T-helper 2 cell (primary cell): ENCODE measurements around the gene DNAJB12.
A peak's percentile ranks its signal among the peaks of the same experiment; 100 is the strongest.
"Not testable (repeated sequence)": the region's sequence is repeated elsewhere in the genome, so short reads cannot be mapped to it uniquely, and the experiment has no call there.

Experiments
- DNase-seq, 5 experiments: peaks; one replicate each; pipeline versions ENCODE4 v3.0.0 to v3.0.0-alpha.2; 2012 to 2022
- total RNA-seq, 2 donors: gene quantifications; one replicate each; lab custom pipeline; 2026; lab: John Stamatoyannopoulos, UW

The DNAJB12 gene
- total RNA-seq = 53.3 to 68.6 reads per million in 2 donors

DNA sequence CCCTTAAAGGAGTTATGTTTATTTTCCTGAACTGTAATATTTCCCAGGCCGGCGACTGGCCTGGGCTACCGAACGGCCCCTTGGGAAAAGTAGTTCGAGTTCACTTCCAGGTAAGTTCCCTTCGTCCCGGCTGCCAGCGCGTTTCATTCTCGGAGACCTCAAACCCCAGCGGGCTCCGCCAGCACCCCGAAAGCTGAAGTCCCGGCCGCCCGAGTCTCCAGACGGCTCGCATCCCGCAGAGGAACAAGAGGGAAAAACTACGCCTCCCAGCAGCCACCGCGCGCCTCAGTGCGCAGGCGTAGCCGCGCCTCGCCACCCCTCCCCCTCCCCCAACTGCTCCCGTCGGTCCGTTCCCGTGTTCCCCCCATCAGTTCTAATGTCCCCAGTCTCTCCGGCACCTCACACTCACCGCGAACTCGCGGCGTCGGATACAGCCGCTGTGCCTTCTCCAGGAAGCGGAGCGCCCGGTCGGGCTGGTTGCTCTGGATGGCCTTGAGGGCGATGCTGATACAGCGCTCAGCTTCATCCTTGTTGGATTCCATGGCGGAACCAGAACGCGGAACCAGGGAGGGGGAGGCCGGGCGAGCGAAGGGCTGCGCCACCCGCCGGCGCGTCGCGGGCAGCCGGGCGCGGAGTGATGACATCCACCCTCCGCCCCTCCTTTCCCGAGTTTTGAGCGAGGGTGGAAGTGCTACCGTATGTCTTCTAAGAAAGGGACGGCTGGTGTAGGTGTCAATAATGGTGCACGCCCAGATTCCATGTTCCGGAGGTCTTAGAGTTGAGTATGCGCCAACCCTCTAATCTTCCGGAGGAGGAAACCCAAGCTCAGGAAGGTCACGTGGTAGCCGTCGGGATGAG is at the start of gene DNAJB12:
TSS of gene DNAJB12 (minus strand) at position 564 of the 858 bp plus-strand sequence. CDS start at position 542, 22 bp downstream.
- DNase-seq = peak; percentile 75 to 96 (median 86)

DNA sequence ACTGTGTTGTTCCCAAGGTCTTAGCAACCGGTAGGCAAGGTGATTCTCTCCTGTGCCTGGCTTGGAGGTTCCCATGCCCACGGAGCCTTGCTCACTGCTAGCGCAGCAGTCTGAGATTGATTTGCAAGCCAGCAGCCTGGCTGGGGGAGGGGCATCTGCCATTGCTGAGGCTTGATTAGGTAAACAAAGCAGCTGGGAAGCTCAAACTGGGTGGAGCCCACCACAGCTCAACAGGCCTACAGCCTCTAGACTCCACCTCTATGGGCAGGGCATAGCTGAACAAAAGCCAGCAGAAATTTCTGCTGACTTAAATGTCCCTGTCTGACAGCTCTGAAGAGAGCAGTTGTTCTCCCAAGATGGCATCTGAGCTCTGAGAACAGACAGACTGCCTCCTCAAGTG is 40.9 kb upstream of the DNAJB12 start:
- not testable (repeated sequence) for DNase-seq

DNA sequence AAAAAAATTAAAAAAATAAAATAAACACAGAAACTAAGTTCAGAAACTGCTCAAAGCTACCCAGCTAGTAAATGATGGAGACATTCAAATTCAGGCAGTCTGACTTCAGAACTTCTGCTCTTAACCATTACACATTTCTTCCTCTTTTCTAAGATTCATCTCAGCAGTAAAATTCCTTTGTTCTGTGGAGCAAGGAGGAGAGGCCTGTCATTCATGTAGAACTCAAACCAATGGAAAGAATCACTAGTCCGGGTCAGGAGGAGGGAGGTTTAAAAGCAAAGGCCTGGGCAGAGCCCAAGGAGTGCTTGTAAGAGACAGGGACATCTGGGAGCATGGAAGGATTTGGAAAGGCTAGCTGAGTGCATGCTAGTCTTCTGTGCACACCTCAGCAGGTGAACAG is 37.9 kb upstream of the DNAJB12 start:
- no peak for DNase-seq

DNA sequence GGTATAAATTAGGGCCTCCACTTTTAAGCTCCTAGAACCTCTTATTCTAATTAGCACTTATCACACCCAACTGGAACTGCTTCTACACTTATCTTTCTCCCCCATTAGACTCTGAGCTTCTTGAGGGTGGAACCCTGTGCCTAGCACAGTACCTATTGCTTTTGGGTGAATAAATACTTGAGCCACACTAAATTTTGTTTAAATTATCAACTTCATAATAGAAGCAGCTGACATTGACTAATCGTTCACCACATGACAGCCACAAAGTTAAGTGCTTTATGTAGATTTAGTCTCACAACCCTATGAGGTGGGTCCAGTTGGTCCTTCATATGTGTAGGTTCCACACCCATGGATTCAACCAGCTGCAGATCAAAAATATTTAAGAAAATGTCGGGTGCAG is 36.0 kb upstream of the DNAJB12 start:
- no peak for DNase-seq

DNA sequence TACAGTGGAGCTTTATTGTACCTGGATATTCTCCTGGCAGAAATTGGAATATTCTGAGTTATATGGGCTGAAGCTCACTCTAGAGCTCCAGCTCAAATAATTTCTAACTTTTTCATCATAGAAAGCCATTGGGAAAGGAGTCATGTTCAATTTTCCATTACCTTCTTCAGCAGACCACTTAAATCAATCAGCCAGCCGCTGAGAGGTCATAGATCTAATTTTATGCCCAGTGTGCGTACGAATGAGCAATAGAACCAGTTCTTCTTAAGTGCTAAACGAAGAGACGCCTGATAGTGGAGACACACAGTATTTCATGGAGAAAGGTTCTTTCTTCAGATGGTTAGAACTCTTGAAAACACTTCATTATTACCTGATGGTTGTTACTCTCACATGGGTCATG is 35.0 kb upstream of the DNAJB12 start:
- DNase-seq = no peak

DNA sequence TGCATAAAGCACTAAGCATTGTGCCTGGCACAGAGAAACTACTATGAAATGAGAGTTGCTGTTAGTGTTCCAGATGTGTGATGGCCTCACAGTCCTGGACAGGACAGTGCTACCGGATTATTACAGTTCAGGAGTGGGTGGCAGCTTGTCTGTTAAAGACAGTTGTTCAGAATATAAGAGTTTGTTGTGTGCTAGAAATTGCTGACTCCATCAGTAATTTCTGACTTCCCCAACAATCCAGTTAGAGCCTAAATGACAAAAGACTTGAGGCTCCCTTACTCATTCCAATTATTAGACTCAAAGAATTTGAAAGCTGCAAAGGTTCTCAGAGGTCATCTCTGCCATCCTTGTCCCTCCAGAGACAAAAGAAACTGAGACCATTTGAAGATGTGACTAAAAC is 34.3 kb upstream of the DNAJB12 start:
- no peak for DNase-seq

DNA sequence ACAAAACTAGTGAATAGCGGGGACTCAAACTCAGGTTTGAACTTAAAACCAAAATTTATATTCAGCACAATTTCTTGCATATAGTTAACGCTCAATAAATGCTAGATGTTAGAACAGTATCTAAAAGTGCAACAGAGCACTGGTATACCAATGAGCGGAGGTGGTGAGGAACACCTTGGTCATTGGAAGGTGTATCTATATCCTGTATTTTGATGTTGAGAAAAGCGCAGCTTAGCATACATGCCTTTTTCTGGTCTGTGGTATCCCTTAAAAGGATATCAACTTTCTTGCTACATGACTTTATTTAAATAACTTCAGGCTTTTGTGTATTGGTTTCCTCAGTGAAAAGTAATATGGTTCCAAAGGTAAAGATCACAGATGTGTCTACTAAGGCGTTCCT is 33.3 kb upstream of the DNAJB12 start:
- no peak for DNase-seq

DNA sequence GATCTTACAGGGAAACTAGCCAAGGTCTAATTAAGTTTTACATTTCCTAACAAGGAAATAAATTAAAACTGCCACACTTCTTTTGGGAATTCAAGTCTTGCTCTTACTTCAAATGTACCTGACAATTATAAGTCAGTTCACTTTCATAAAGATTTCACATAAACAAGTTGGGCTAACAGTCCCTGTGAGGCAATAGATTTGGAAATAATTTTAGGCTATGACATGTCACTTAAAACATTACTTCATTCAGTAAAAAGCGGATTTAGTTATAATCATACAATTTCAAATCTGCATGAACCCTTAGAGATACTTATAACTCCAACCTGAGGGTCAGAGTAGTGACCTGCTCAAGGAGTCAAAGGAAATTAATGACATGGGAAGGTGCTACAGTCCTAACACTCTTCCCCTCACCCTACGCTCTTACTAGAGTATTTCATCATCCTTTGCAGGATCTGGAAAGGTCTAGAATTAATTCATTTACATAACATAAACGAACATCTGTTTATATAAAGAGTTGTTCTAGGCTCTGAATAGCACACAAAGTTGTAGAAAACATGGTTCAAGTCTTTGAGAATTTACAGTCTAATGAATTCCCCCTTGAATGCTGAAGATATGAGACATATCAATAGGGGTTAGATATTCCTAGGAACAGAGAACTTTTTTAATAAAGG is 32.3 kb upstream of the DNAJB12 start:
- no peak for DNase-seq

DNA sequence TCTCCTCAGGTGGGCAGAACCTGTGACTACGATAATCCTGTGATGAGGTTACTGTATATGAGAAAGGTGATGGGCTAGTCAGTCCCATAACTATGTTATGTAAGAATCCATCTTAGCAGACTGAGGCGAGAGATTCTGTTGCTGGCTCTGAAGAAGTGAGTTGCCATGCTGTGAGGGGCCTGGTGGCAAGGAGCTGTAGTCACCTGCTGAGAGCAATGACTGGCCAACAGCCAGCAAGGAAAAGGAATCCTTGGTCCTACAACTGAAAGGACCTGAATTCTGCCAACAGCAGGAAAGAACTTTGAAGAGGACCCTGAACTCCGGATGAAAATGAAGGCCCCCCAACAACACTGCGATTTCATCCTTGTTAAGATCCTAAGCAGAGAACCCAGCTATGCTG is 31.0 kb upstream of the DNAJB12 start:
- no peak for DNase-seq

DNA sequence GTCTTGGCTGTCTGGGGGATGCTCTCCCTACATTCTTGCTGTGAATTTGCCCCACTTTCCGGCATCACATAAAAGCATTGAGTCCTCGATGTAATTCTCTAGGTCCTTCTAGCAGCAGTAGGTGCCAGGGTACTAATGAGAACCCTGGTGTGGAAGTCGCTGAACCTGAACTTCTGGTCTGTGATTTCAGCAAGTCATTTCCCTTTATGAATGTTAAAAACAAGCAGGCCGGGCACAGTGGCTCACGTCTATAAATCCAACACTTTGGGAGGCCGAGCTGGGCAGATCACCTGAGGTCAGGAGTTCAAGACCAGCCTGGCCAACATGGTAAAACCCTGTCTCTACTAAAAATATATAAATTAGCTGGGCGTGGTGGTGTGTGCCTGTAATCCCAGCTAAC is 30.3 kb upstream of the DNAJB12 start:
- not testable (repeated sequence) for DNase-seq

DNA sequence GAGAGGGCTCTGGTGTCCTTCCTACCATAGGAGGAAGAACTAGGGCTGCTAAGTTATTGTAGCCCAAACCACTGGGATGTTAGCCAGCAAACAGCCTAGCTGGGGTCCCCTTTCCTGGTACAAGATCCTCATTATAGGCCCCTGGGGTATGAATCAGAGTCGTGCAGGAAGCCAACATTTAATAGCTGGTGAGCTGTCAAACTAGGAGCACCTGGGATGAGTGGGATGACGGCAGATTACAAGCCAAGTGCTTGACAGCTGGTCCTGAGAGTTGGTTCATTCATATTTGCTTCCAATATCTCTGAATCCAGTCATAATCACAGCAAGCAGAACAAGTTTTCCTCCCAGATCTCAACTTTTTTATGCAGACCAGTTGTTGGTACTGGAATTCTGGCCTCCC is 25.1 kb upstream of the DNAJB12 start:
- DNase-seq = no peak

DNA sequence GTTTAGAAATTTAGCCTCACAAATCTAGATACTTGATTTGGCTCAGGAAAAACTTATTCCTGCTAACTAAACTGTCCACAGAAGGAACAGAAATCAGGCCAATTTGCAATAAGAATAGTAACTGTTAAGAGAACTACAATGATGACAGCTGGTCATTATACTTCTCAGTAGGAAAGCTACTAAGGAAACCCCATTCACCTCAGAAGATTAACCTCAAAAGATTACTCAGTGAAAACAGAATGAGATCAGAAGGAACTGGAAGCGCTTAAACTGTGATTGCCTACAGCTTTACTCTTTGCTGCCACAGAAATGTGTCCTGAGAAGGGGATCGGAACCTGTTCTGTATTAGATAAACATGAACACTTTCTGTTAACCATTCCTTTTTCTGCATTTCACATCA is 24.3 kb upstream of the DNAJB12 start:
- DNase-seq = peak in 1 of 5 experiments; percentile 32

DNA sequence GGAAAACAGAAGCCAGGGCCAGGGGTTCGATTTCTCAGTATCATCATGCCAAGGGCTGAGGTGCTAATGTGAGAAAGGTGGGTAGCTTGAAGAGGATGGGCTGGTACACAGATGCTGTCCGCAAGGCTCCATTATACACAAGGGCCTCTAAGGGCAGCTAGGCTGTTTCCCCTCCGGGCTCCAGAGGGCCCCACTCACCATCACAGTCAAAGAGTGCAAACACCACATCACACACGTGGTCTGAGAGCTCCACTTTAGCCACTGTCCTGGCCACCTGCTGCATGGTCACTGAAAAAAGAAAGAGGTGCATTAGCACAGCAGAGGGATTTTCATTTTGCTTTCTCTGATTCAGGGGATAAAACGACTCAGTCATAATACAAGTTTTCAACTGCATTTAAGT is 20.9 kb upstream of the DNAJB12 start:
- no peak for DNase-seq

DNA sequence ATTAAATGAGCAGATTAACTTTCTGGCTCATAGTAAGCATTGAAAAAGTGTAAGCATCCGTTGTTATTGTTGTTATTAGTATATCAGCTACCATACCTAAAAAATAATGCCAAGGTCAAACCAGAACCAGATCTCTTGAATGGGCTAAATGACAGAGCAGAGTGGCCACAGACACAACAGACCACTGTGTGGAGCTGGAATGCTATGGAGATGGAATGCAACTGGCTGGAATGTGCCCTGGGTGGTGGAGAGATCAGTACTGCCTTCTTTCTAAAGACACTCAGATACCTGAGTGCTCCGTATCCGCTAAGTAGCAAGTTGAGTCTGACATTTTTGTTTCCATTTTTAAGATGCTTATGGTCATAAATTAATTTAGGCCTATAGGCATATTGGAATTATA is 20.5 kb upstream of the DNAJB12 start:
- no peak for DNase-seq

DNA sequence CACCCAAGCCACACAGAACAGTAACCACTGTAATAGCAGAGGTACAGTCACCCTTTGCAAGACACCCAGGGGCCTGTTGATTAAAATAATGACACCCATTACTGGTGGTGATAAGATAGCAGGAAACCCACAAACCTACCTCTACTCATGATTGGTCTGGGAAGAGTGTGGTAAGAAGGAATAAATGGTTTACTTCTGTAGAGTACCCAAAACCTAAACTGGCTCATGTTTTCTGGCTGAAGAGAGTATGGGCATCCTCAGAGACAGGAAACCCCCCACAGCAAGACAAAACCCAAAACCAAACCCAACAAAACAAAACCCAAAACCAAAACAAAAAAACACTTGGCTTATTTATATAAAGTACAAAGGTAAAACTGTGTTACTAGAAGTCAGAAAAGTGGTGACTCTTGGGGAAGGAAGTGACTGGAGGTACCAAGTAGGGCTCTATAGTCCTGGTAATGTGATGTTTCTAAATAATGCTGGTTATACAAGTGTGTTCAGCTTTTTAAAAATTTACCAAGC is 15.5 kb upstream of the DNAJB12 start:
- DNase-seq = peak in 2 of 5 experiments; percentile 88 to 90

DNA sequence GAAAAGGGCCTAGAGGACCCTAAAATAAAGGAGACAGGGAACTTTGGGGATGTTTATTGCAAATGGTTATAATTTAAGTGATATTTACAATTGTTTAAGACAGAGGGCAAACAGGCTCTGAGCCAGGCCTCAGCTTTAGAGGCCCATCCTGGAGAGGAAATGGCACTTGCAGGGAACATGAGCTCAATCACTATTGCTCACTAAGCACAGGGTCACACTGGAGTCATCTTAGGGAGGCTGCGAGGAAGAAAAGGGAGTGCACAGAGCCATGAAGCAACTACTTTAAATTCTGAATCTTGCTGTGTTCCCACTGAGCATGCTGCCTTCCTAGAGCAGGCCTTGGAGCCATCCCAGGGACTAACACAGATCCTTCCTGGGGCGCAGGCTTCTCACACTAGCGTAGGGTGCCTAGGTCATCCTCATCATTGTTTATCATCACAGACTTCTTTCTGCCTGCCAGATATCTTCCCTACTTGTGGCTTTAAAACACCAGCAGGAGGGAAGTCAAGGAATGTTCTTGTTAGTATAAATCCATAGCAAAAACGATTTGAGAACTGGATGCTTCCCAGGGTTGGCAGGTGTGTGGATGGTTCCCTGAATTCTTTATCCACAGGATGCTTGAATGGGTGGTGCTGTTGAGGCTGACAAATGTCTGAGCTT is 12.7 kb upstream of the DNAJB12 start:
- DNase-seq = no peak

DNA sequence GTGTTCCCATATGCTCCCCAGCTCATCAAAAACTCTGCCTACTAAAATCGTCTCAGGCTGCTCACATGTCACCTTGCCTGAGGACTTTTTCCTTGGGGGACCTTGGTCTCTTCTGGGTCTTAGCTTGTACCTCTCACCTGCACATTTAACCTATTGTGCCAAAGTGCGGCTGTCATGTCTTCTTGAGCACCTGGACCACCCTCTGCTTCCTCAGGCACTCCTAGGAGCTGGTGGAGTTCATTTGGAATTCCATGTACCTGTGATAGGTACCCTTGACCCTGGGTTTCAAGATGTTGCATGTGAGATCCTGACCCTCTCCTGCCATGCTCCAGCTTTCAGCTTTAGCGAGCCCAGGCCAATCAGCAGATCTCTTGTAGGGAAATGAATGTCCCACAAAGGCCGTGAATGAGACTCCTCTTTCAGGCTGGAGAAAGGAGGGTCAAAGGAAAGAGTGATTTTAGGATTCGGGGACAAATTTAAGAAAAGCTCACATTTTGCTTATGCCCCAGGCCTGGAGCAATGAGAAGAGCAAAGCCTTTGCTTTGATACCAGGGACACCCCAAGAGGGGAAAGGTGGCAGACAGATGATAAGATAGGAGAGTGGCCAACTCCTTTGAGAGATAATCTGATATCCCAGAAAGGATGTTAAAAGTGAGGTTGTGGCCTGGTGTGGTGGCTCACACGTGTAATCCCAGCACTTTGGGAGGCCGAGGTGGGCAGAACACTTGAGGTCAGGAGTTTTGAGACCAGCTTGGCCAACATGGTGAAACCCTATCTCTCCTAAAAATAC is 10.6 kb upstream of the DNAJB12 start:
- DNase-seq = no peak

DNA sequence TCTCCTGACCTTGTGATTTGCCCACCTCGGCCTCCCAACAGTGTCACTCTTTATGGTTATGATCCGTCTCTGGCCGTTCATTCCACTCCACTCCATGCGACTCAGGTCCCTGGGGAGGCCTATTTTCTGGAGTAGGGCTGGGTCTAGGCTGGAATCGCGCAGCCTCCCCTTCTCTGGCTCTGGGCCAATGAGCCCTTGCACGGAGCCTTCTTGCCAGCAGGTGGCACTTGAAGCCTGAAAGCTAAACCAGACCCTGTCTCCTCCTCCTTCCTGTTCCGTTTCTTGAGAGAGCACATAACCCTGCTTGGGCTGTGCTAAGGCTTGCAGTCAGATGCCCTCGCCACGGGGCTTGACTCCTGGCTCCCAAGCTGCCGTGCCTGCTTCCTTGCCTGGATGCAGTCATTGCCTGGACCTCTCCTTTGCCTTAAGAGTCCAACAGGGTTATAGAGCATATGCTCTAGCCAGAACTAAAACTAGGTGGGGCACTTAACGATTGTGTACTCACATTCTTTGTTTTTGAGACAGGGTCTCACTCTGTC is 9.6 kb upstream of the DNAJB12 start:
- peak; percentile 47 to 92 (median 76) for DNase-seq

DNA sequence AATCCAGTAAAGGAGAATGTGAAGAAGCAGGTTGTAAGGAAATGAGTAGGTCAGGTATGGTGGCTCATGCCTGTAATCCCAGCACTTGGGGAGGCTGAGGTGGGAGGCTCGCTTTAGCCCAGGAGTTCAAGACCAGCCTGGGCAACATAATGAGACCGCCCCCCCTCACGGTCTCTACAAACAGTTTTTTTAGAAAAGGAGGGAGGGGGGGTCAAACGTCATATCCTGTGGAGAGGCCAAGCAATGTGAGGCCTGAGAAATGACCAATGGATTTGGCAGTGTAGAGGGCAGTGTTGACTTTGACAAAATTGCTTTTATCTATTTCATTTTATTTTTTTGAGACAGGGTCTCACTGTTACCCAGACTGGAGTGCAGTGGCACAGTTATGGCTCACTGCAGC is 2.3 kb upstream of the DNAJB12 start:
- no peak for DNase-seq

DNA sequence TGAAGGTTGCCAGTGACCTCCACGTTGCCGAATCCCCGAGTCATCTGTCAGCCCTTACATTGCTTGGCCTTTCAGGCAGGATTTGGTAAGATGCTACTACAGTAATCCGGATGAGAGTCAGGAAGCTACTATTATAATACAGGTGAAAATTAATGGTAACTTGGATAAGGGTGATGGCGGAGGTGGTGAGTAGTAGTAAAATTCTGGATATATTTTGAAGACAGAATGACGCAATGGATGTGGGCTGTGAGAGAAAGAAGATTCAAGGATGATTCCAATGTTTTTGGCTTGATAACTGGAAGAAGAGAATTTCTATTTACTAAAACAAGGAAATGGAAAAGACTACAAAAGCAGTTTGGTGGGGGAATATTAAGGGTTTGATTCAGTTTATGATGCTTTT is 1.4 kb upstream of the DNAJB12 start:
- no peak for DNase-seq

DNA sequence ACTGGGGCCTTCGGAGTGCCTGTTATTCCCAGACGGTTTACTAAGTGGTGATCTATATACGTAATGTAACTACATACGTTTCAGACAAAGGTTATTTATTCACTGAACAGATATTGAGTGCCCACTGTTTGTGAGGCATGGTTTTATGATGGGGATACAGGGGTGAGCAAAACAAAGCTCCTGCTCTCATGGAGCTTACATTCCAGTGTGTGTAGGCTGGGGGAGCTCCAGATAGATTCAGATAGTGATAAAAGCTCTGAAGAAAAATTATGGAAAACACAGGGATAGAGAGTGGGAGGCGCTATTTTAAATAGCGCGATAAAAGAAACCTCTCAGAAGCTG is 466 bp upstream of the DNAJB12 start:
- no peak for DNase-seq

DNA sequence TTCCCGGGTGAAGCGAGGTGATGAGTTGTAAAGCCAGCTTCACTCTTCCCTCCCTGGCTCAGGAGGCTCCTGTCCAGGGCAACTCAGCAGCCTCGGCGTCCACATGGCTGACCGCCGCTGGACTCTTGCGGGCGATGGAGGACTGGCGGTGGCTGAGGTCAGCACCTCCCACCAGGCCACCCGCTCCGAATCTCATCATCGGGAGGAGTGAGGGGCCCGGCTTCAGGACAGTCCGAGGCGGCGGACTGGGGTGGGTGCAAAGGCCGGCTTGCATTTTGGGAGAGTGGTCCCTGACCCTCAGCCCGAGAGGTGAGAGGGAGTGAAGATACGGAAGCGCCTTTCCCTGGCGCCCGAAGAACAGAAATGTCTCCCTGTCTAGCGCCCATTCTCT is 759 bp downstream of the DNAJB12 start:
- no peak for DNase-seq
